Fibroblast of lung (primary cell): ENCODE measurements around the gene LEUTX.

Experiments
- CTCF ChIP-seq, 2 donors: IDR thresholded peaks in 1 of 2; conservative IDR thresholded peaks in 1 of 2; 1 replicate in 1 of 2; 2 replicates in 1 of 2; pipeline ENCODE4 v1.5.1; 2011 to 2012; ENCODE audit warnings: low read length in 2 of 2, control low read depth in 1 of 2, inconsistent platforms in 1 of 2, low read depth in 1 of 2, mild to moderate bottlenecking in 1 of 2
- EZH2 ChIP-seq: IDR thresholded peaks from 2 replicates; pipeline ENCODE4 v1.5.1; 2012; ENCODE audit warnings: low read length, control low read depth, mild to moderate bottlenecking; ENCODE audit errors: missing control alignments

DNA sequence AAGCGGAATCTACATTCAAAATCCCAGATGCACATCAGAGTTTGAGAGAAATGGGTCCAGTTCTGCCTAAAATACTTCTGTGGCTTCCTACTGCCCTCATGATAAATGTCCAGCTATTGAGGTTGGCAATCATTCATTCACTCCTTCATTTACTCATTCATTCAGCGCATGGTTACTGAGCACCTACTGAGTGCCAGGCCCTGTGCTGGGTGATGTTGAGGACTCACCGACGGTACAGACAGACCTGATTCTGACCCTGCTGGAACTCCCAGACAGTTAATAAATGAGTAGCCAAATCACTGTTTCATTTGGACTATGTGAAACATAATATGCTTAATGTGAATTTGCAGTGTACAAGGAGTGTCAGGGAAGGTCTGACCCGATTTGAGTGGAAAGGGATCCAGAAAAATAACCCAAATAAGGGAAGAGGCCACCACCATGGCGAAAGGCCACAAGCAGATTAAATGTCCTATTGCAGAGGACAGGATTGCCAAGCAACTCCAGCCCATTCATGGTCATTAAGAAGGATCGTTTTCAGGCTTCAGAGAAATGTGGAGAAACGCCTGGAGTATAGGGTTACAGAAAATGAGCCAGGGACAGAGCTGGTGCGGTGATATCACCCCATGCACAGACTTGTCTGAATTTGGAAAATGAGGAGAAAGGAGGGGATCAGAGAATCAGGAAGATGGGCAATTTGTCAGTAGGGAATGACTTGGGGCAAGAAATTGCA lies 34.8 kb downstream of the LEUTX start:
- TF ChIP-seq EZH2 (no peak), CTCF (conservative IDR thresholded peaks at IDR 0.05 in 1 of 2, IDR thresholded peaks at IDR 0.05 in 1 of 2; ENCODE audit: low read depth in 1 of 2, low read length in 2 of 2) (no peak)
